ENCODE measurements around the gene MRTFB. TPM values are rescaled to one million over a fixed set of nuclear protein-coding genes. Genes with fewer than 3 reads are reported as not detected.
A peak's percentile ranks its signal among the peaks of the same experiment; 100 is the strongest.

The MRTFB gene
- total and polyA plus RNA-seq, 2 of the 13 experiments (the other 11 are each of a cell fraction or from before 2014, with no cell fraction given): 11.4 to 14.0 TPM

- TF ChIP-seq NONO (IDR thresholded peaks at IDR 0.05): no peak
- peak; percentile 98 for TF ChIP-seq NONO (CRISPR knock-in tag; conservative IDR thresholded peaks at IDR 0.05)
- TF ChIP-seq LRRFIP1 (CRISPR knock-in tag; conservative IDR thresholded peaks at IDR 0.05): no peak
- no peak for TF ChIP-seq ZNF10 (CRISPR knock-in tag; IDR thresholded peaks at IDR 0.05; ENCODE audit: borderline replicate concordance, low read depth)
- 0 out of 2 replicates have a peak, but pooled peaks have one; percentile 85 for TF ChIP-seq ZNF570 (CRISPR knock-in tag; IDR thresholded peaks at IDR 0.05; ENCODE audit: borderline replicate concordance)
- TF ChIP-seq ZNF260 (CRISPR knock-in tag; IDR thresholded peaks at IDR 0.05; ENCODE audit: borderline replicate concordance, low read depth): 0 out of 2 replicates have a peak, but pooled peaks have one; percentile 87
- TF ChIP-seq ZNF205 (CRISPR knock-in tag; IDR thresholded peaks at IDR 0.05): peak; percentile 85
- peak; percentile 71; the same call in 1 of the 2 replicates for TF ChIP-seq FOXC1 (CRISPR knock-in tag; IDR thresholded peaks at IDR 0.05; ENCODE audit: borderline replicate concordance)
- TF ChIP-seq, protein P1, sequence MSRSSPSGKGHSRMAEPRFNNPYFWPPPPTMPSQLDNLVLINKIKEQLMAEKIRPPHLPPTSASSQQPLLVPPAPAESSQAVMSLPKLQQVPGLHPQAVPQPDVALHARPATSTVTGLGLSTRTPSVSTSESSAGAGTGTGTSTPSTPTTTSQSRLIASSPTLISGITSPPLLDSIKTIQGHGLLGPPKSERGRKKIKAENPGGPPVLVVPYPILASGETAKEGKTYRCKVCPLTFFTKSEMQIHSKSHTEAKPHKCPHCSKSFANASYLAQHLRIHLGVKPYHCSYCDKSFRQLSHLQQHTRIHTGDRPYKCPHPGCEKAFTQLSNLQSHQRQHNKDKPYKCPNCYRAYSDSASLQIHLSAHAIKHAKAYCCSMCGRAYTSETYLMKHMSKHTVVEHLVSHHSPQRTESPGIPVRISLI (CRISPR knock-in tag; IDR thresholded peaks at IDR 0.05; ENCODE audit: borderline replicate concordance): no peak
- TF ChIP-seq PHF21A (CRISPR knock-in tag; IDR thresholded peaks at IDR 0.05): no peak
- peak; percentile 75 for TF ChIP-seq PRDM10 (CRISPR knock-in tag; IDR thresholded peaks at IDR 0.05; ENCODE audit: low read depth)
- peak; percentile 77; the same call in 1 of the 2 replicates for TF ChIP-seq ZSCAN29 (CRISPR knock-in tag; conservative IDR thresholded peaks at IDR 0.05)
- TF ChIP-seq CERS6 (CRISPR knock-in tag; IDR thresholded peaks at IDR 0.05): no peak
- TF ChIP-seq HMGA1 (CRISPR knock-in tag; conservative IDR thresholded peaks at IDR 0.05): no peak
- TF ChIP-seq ZFP82 (CRISPR knock-in tag; IDR thresholded peaks at IDR 0.05; ENCODE audit: borderline replicate concordance): peak; percentile 88; the same call in 1 of the 2 replicates
- TF ChIP-seq CBX5 (CRISPR knock-in tag; IDR thresholded peaks at IDR 0.05; ENCODE audit: borderline replicate concordance): 0 out of 2 replicates have a peak, but pooled peaks have one; percentile 78
- no peak; the same call in none of the 2 replicates for TF ChIP-seq ZNF691 (CRISPR knock-in tag; IDR thresholded peaks at IDR 0.05; ENCODE audit: borderline replicate concordance, low read depth)
- TF ChIP-seq ELF4 (CRISPR knock-in tag; IDR thresholded peaks at IDR 0.05; ENCODE audit: borderline replicate concordance): no peak
- no peak for TF ChIP-seq ATRX (CRISPR knock-in tag; IDR thresholded peaks at IDR 0.05; ENCODE audit: borderline replicate concordance)
These were observed at the start of gene MRTFB (continued) for GRCh38 chr16:14070877-14071575.

All from HepG2 (cell line).